ENCODE results near the gene ANXA11.

The ANXA11 gene

GRCh38 chr10:80133206-80133605 lies 72.1 kb downstream of the ANXA11 start:
- Histone ChIP-seq H3K4me3 (no peak overlapping the region), H3K9me3 (no peaks in the 10 kb centered on the region), H3K36me3 (replicated peaks) (no peaks in the 10 kb centered on the region), H3K4me1 (peaks cover 3% of the 10 kb centered on the region), H3K27me3 (ENCODE audit: low read depth) (no peaks in the 10 kb centered on the region)
- in situ Hi-C loops (cut with MboI; ENCODE audit: low sequenced_read_pairs) = no loop called here
- DNase-seq (ENCODE audit: low spot score in 2 of 2) = no peak

GRCh38 chr10:80132299-80133139 lies 72.8 kb downstream of the ANXA11 start, which contains the start of gene PLAC9:
Gene PLAC9 (plus strand): TSS chr10:80132730. CDS start chr10:80132763, 33 bp downstream.
- H3K36me3 ChIP-seq (replicated peaks) = no peaks in the 10 kb centered on the region
- in situ Hi-C loops (cut with MboI; ENCODE audit: low sequenced_read_pairs) = no loop called here

GRCh38 chr10:80131499-80131901 lies 73.8 kb downstream of the ANXA11 start:
- in situ Hi-C loops (cut with MboI; ENCODE audit: low sequenced_read_pairs) = no loop called here
- H3K4me3 ChIP-seq = no peak overlapping the region
- no peaks in the 10 kb centered on the region for H3K4me1 ChIP-seq
- H3K27me3 ChIP-seq (ENCODE audit: low read depth) = no peaks in the 10 kb centered on the region
- no peaks in the 10 kb centered on the region for H3K9me3 ChIP-seq
- H3K36me3 ChIP-seq (replicated peaks) = no peaks in the 10 kb centered on the region
- no peak for DNase-seq (ENCODE audit: low spot score in 2 of 2)

More at GRCh38 chr10:80132299-80133139, 72.8 kb downstream of the ANXA11 start, which contains the start of gene PLAC9:
- no peaks in the 10 kb centered on the region for H3K27me3 ChIP-seq (ENCODE audit: low read depth)
- no peaks in the 10 kb centered on the region for H3K4me1 ChIP-seq
- H3K9me3 ChIP-seq = no peaks in the 10 kb centered on the region
- no peak within 1 kb of the TSS for H3K4me3 ChIP-seq
- peak in 1 of 2 experiments; percentile 19 for DNase-seq (ENCODE audit: low spot score in 2 of 2)

GRCh38 chr10:80126876-80127275 lies 78.5 kb downstream of the ANXA11 start:
- Histone ChIP-seq H3K4me1 (no peaks in the 10 kb centered on the region), H3K27me3 (ENCODE audit: low read depth) (no peaks in the 10 kb centered on the region), H3K9me3 (no peaks in the 10 kb centered on the region), H3K36me3 (replicated peaks) (no peaks in the 10 kb centered on the region), H3K4me3 (no peak overlapping the region)
- no peak for DNase-seq (ENCODE audit: low spot score in 2 of 2)
- in situ Hi-C loops (cut with MboI; ENCODE audit: low sequenced_read_pairs) = no loop called here

GRCh38 chr10:80122746-80123145 lies 82.6 kb downstream of the ANXA11 start:
- Histone ChIP-seq H3K36me3 (replicated peaks) (no peaks in the 10 kb centered on the region), H3K27me3 (ENCODE audit: low read depth) (no peaks in the 10 kb centered on the region), H3K4me3 (no peak overlapping the region), H3K4me1 (no peaks in the 10 kb centered on the region), H3K9me3 (no peaks in the 10 kb centered on the region)
- in situ Hi-C loops (cut with MboI; ENCODE audit: low sequenced_read_pairs) = no loop called here
- no peak for DNase-seq (ENCODE audit: low spot score in 2 of 2)

GRCh38 chr10:80122110-80122710 lies 83.1 kb downstream of the ANXA11 start:
- Histone ChIP-seq H3K4me3 (no peak overlapping the region), H3K36me3 (replicated peaks) (no peaks in the 10 kb centered on the region), H3K9me3 (no peaks in the 10 kb centered on the region), H3K4me1 (no peaks in the 10 kb centered on the region), H3K27me3 (ENCODE audit: low read depth) (no peaks in the 10 kb centered on the region)
- in situ Hi-C loops (cut with MboI; ENCODE audit: low sequenced_read_pairs) = no loop called here
- no peak for DNase-seq (ENCODE audit: low spot score in 2 of 2)

- no peaks in the 10 kb centered on the region for H3K27me3 ChIP-seq (ENCODE audit: low read depth)
- no peaks in the 10 kb centered on the region for H3K36me3 ChIP-seq (replicated peaks)
- H3K4me3 ChIP-seq = no peak overlapping the region
- H3K9me3 ChIP-seq = no peaks in the 10 kb centered on the region
- H3K4me1 ChIP-seq = no peaks in the 10 kb centered on the region
- in situ Hi-C loops (cut with MboI; ENCODE audit: low sequenced_read_pairs) = no loop called here
- no peak for DNase-seq (ENCODE audit: low spot score in 2 of 2)
Measured at GRCh38 chr10:80118669-80119068, 86.7 kb downstream of the ANXA11 start.

- in situ Hi-C loops (cut with MboI; ENCODE audit: low sequenced_read_pairs) = no loop called here
- DNase-seq (ENCODE audit: low spot score in 2 of 2) = no peak
- Histone ChIP-seq H3K4me1 (peaks cover 16% of the 10 kb centered on the region), H3K36me3 (replicated peaks) (no peaks in the 10 kb centered on the region), H3K27me3 (ENCODE audit: low read depth) (no peaks in the 10 kb centered on the region), H3K4me3 (no peak overlapping the region), H3K9me3 (no peaks in the 10 kb centered on the region)
Measured at GRCh38 chr10:80110986-80111385, 94.4 kb downstream of the ANXA11 start.

- Histone ChIP-seq H3K4me3 (no peak overlapping the region), H3K36me3 (replicated peaks) (no peaks in the 10 kb centered on the region), H3K4me1 (peaks cover 24% of the 10 kb centered on the region), H3K27me3 (ENCODE audit: low read depth) (no peaks in the 10 kb centered on the region), H3K9me3 (no peaks in the 10 kb centered on the region)
- in situ Hi-C loops (cut with MboI; ENCODE audit: low sequenced_read_pairs) = no loop called here
- peak; percentile 11 to 57 for DNase-seq (ENCODE audit: low spot score in 2 of 2)
Measured at GRCh38 chr10:80108576-80109239, 96.6 kb downstream of the ANXA11 start.

GRCh38 chr10:80104066-80104926 lies 101.0 kb downstream of the ANXA11 start:
- Histone ChIP-seq H3K27me3 (ENCODE audit: low read depth) (no peaks in the 10 kb centered on the region), H3K4me3 (no peak overlapping the region), H3K9me3 (no peaks in the 10 kb centered on the region), H3K4me1 (peaks cover 21% of the 10 kb centered on the region), H3K36me3 (replicated peaks) (no peaks in the 10 kb centered on the region)
- in situ Hi-C loops (cut with MboI; ENCODE audit: low sequenced_read_pairs) = no loop called here
- DNase-seq (ENCODE audit: low spot score in 2 of 2) = no peak

Data from HAP-1 (cell line).